T-helper 1 cell treated with Interleukin-12 subunit alpha and Interleukin-12 subunit beta and Interleukin-4 antibody, amounts not matched to agents 30 μg/mL and 1 μg/mL, for 36 hours (primary cell): Measurements from ENCODE around the gene FBXO47.
A peak's percentile ranks its signal among the peaks of the same experiment; 100 is the strongest.
"Not testable (repeated sequence)": the region's sequence is repeated elsewhere in the genome, so short reads cannot be mapped to it uniquely, and the experiment has no call there.

Experiments used
- H3K27ac Mint-ChIP-seq: one replicate; pipeline ENCODE4 v1.8.0; 2021; ENCODE audit warnings: mild to moderate bottlenecking, mixed read lengths
- H3K27me3 Mint-ChIP-seq: one replicate; pipeline ENCODE4 v1.8.0; 2021; ENCODE audit warnings: low read depth, mixed read lengths
- H3K36me3 Mint-ChIP-seq: one replicate; pipeline ENCODE4 v1.8.0; 2021; ENCODE audit warnings: low read depth, mixed read lengths
- H3K4me1 Mint-ChIP-seq: one replicate; pipeline ENCODE4 v1.8.0; 2021; ENCODE audit warnings: low read depth, mixed read lengths
- H3K4me3 Mint-ChIP-seq: one replicate; pipeline ENCODE4 v1.8.0; 2021; ENCODE audit warnings: mild to moderate bottlenecking, moderate library complexity, mixed read lengths
- H3K9me3 Mint-ChIP-seq: one replicate; pipeline ENCODE4 v1.8.0; 2021; ENCODE audit warnings: mixed read lengths

Gene FBXO47

GRCh38 chr17:38958326-38958725, 8.9 kb downstream of the FBXO47 start:
- Mint-ChIP-seq H3K27ac (no peak overlapping the region), H3K27me3 (no peaks in the 10 kb centered on the region), H3K9me3 (no peaks in the 10 kb centered on the region), H3K36me3 (no peaks in the 10 kb centered on the region), H3K4me1 (peaks cover 8% of the 10 kb centered on the region), H3K4me3 (no peak overlapping the region)

GRCh38 chr17:38953800-38954199, 13.4 kb downstream of the FBXO47 start:
- not testable (repeated sequence) for H3K9me3 Mint-ChIP-seq, H3K36me3 Mint-ChIP-seq, H3K4me3 Mint-ChIP-seq

DNA sequence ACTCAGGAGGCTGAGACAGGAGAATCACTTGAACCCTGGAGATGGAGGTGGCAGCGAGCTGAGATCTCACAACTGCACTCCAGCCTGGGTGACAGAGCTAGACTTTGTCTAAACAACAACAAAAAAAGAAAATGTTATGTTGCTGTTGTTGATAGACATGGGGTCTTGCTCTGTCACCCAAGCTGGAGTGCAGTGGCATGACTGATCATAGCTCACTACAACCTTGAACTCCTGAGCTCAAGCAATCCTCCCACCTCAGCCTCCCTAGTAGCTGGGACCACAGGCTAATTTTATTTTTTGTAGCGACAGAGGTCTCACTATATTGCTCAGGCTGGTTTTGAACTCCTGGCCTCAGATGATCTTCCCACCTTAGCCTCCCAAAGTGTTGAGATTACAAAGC, 20.0 kb downstream of the FBXO47 start:
- no peak overlapping the region for H3K27ac Mint-ChIP-seq
- no peaks in the 10 kb centered on the region for H3K9me3 Mint-ChIP-seq
- no peaks in the 10 kb centered on the region for H3K27me3 Mint-ChIP-seq
- no peak overlapping the region for H3K4me3 Mint-ChIP-seq
- H3K4me1 Mint-ChIP-seq, result peaks cover 3% of the 10 kb centered on the region
- no peaks in the 10 kb centered on the region for H3K36me3 Mint-ChIP-seq

More at GRCh38 chr17:38953800-38954199, 13.4 kb downstream of the FBXO47 start:
- not testable (repeated sequence) for H3K27ac Mint-ChIP-seq, H3K4me1 Mint-ChIP-seq, H3K27me3 Mint-ChIP-seq

- Mint-ChIP-seq H3K27ac (no peak overlapping the region), H3K9me3 (no peaks in the 10 kb centered on the region)
Measured at GRCh38 chr17:38943607-38944006, 23.6 kb downstream of the FBXO47 start.

DNA sequence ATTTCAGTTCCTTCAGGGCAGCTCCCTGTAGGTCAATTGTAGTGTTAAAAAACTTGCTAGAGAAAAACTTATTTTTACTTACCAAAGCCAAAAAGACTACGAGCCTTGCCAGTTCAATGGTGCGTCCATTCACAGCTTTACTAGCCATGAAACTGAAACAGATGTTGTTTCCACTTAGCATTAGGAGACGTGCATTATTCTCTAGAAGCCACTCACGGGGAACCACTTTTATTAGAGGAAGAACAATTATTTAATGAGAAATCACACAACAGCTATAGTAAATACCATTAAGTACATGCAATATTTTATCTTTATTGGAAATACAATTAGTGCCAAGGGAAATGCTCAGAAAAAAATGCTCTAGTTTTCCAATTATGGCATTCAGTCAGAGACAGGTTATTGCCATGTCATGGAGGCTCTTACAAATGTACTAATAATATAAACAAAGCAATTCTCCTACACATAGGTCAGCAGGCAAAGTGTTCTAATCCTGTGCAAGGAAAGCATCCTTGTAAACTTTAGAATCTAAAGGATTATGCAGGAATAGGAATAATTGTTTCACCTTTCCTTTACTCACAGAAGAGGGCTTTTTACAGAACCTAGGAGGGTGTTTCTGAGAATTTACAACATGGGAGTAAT, 24.4 kb downstream of the FBXO47 start:
- no peaks in the 10 kb centered on the region for H3K36me3 Mint-ChIP-seq
- H3K27me3 Mint-ChIP-seq, result no peaks in the 10 kb centered on the region
- no peak overlapping the region for H3K4me3 Mint-ChIP-seq
- H3K9me3 Mint-ChIP-seq, result no peaks in the 10 kb centered on the region
- H3K27ac Mint-ChIP-seq, result no peak overlapping the region
- peaks cover 3% of the 10 kb centered on the region for H3K4me1 Mint-ChIP-seq

More at GRCh38 chr17:38943607-38944006, 23.6 kb downstream of the FBXO47 start:
- no peak overlapping the region for H3K4me3 Mint-ChIP-seq
- no peaks in the 10 kb centered on the region for H3K36me3 Mint-ChIP-seq
- H3K4me1 Mint-ChIP-seq, result peaks cover 3% of the 10 kb centered on the region
- H3K27me3 Mint-ChIP-seq, result no peaks in the 10 kb centered on the region

GRCh38 chr17:38940404-38940803, 26.8 kb downstream of the FBXO47 start:
- H3K36me3 Mint-ChIP-seq, result no peaks in the 10 kb centered on the region
- H3K9me3 Mint-ChIP-seq, result no peaks in the 10 kb centered on the region
- peaks cover 3% of the 10 kb centered on the region for H3K4me1 Mint-ChIP-seq
- H3K27ac Mint-ChIP-seq, result no peak overlapping the region
- no peak overlapping the region for H3K4me3 Mint-ChIP-seq
- H3K27me3 Mint-ChIP-seq, result peaks cover 16% of the 10 kb centered on the region

- Mint-ChIP-seq H3K9me3 (no peaks in the 10 kb centered on the region), H3K4me3 (no peak overlapping the region), H3K4me1 (no peaks in the 10 kb centered on the region), H3K36me3 (no peaks in the 10 kb centered on the region), H3K27ac (no peak overlapping the region), H3K27me3 (peaks cover 18% of the 10 kb centered on the region)
Measured at GRCh38 chr17:38939987-38940386, 27.2 kb downstream of the FBXO47 start.

- not testable (repeated sequence) for H3K27ac Mint-ChIP-seq, H3K4me3 Mint-ChIP-seq, H3K36me3 Mint-ChIP-seq, H3K9me3 Mint-ChIP-seq, H3K4me1 Mint-ChIP-seq
- peaks cover 32% of the 10 kb centered on the region for H3K27me3 Mint-ChIP-seq
Measured at GRCh38 chr17:38933962-38934361, 33.2 kb downstream of the FBXO47 start.

DNA sequence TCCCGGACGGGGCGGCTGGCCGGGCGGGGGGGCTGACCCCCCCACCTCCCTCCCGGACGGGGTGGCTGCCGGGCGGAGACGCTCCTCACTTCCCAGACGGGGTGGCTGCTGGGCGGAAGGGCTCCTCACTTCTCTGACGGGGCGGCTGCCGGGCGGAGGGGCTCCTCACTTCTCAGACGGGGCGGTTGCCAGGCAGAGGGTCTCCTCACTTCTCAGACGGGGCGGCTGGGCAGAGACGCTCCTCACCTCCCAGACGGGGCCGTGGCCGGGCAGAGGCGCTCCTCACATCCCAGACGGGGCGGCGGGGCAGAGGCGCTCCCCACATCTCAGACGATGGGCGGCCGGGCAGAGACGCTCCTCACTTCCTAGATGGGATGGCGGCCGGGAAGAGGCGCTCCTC, 36.4 kb downstream of the FBXO47 start:
- Mint-ChIP-seq H3K4me1 (peaks cover 13% of the 10 kb centered on the region), H3K27me3 (peaks cover 20% of the 10 kb centered on the region)
- H3K9me3 Mint-ChIP-seq, H3K4me3 Mint-ChIP-seq, H3K27ac Mint-ChIP-seq, H3K36me3 Mint-ChIP-seq: not testable (repeated sequence)

DNA sequence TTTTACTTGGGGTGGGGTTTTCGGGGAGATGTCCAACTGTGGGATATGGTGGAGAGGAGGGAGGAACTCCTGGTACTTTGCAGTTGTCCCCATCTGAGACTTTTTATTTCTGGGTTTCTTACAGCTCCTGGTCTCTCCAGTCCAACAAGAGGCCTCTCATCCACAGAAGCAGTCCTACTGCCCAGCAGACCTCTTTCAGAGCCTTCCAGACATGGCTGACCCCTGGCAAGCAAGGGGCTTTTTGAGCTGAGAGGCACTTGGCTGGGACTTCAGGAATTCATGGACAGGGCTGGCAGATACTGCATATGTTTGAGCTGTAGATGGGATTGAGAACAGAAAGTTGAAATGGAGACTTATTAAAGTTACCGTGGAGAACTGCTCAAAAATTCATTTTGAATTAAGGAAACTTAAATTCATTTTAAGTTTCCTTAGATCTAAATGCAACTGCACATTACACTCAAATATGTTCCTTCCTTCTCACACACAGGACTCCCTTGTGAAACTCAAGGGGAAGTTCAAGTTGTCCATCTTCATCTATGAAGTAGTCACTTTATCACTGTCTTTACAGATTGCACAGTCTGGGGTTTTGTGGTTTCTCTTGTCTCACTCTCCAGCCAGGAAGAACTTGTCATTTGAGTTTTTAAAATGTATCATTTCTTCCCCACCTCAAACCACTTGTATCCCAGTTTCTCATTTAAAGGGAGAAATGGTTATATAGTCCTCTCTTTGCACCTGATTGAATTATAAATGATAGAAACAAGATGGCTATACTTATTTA, 40.7 kb downstream of the FBXO47 start:
- H3K9me3 Mint-ChIP-seq, result no peaks in the 10 kb centered on the region
- H3K4me1 Mint-ChIP-seq, result peaks cover 22% of the 10 kb centered on the region
- peak overlapping the region; percentile 27 for H3K27ac Mint-ChIP-seq
- H3K4me3 Mint-ChIP-seq, result peak overlapping the region; percentile 18
- no peaks in the 10 kb centered on the region for H3K27me3 Mint-ChIP-seq
- peaks cover 1% of the 10 kb centered on the region for H3K36me3 Mint-ChIP-seq

- H3K36me3 Mint-ChIP-seq, result peaks cover 4% of the 10 kb centered on the region
- H3K9me3 Mint-ChIP-seq, result no peaks in the 10 kb centered on the region
- no peak within 1 kb of the TSS for H3K4me3 Mint-ChIP-seq
- peak within 1 kb of the TSS; percentile 34 for H3K27ac Mint-ChIP-seq
- H3K4me1 Mint-ChIP-seq, result peaks cover 22% of the 10 kb centered on the region
- no peaks in the 10 kb centered on the region for H3K27me3 Mint-ChIP-seq
Measured at GRCh38 chr17:38925263-38925995, 41.8 kb downstream of the FBXO47 start, which contains the start of gene LASP1NB. LASP1NB (plus strand) TSS chr17:38925614.

- Mint-ChIP-seq H3K4me3 (no peak overlapping the region), H3K27me3 (no peaks in the 10 kb centered on the region), H3K27ac (no peak overlapping the region), H3K4me1 (peaks cover 22% of the 10 kb centered on the region), H3K36me3 (peaks cover 16% of the 10 kb centered on the region), H3K9me3 (no peaks in the 10 kb centered on the region)
Measured at GRCh38 chr17:38922538-38923297, 44.5 kb downstream of the FBXO47 start.

DNA sequence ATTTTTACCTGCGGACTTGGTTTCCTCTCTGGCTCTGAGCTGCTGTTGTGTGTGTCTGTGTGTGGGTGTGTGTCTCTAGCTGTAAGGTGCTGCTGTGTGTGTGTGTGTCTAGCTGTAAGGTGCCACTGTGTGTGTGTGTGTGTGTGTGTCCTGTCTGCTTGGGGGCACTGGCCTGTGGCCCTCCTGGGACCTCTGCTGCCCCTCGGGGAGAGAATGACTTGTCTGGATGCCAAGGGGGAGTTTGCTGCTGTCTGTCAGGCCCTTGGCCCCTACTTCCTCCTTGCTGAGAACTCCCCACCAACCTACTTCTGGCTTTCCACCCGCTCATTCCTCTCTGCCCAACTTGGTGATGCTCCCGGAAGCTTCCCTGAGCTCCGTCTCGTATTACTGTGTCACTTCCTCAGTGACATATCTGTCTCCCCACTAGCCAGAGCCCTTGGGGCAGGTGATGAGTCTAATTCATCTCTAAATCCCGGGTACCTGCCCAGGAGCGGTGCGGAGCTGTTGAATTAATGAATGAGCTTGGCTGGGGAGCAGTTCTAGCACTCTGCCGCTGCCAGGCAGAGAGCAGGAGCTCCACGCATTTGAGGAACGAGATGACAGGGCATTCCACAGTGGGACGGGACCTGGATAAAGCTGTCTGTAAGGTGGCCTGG, 45.3 kb downstream of the FBXO47 start:
- peaks cover 20% of the 10 kb centered on the region for H3K36me3 Mint-ChIP-seq
- H3K4me3 Mint-ChIP-seq, result no peak overlapping the region
- peak overlapping the region; percentile 15 for H3K27ac Mint-ChIP-seq
- no peaks in the 10 kb centered on the region for H3K27me3 Mint-ChIP-seq
- H3K9me3 Mint-ChIP-seq, result no peaks in the 10 kb centered on the region
- peaks cover 22% of the 10 kb centered on the region for H3K4me1 Mint-ChIP-seq
